Astrocyte (in vitro differentiated cells and primary cell): ENCODE measurements around the gene MESP1. TPM values are rescaled to one million over a fixed set of nuclear protein-coding genes. Genes with fewer than 3 reads are reported as not detected.

Experiments used
- DNase-seq: peaks from one replicate; pipeline ENCODE4 v3.0.0-alpha.2; 2010; ENCODE audit warnings: low read depth
- FAIRE-seq: peaks from 2 replicates; lab custom pipeline; 2011; peaks lifted over from hg19 to GRCh38; lab: Jason Lieb, UNC
- H2AFZ ChIP-seq: 2 replicates; pipeline ENCODE4 v1.6.0; 2012; ENCODE audit warnings: low read depth, low read length, inconsistent platforms
- H3K27ac ChIP-seq: 2 replicates; pipeline ENCODE4 v1.5.1; 2011; ENCODE audit warnings: low read depth, low read length, inconsistent platforms
- H3K27me3 ChIP-seq: 2 replicates; pipeline ENCODE4 v1.6.0; 2011; ENCODE audit warnings: low read length, inconsistent platforms; ENCODE audit not compliant: insufficient read depth
- H3K36me3 ChIP-seq: 2 replicates; pipeline ENCODE4 v1.5.1; 2011; ENCODE audit warnings: low read length, inconsistent platforms; ENCODE audit not compliant: insufficient read depth
- H3K4me1 ChIP-seq: 2 replicates; pipeline ENCODE4 v1.5.1; 2011; ENCODE audit warnings: low read length, inconsistent platforms; ENCODE audit not compliant: insufficient read depth
- H3K4me2 ChIP-seq: 2 replicates; pipeline ENCODE4 v1.6.0; 2012; ENCODE audit warnings: low read length, inconsistent platforms
- H3K4me3 ChIP-seq: 2 replicates; pipeline ENCODE4 v1.5.1; 2011; ENCODE audit warnings: low read depth, mild to moderate bottlenecking, low read length, inconsistent platforms; ENCODE audit not compliant: insufficient read depth
- H3K79me2 ChIP-seq: 2 replicates; pipeline ENCODE4 v1.6.0; 2012; ENCODE audit warnings: mild to moderate bottlenecking, low read length, inconsistent platforms; ENCODE audit not compliant: insufficient read depth
- H3K9ac ChIP-seq: 2 replicates; pipeline ENCODE4 v1.6.0; 2012; ENCODE audit warnings: mild to moderate bottlenecking, low read length, inconsistent platforms
- H3K9me3 ChIP-seq: 2 replicates; pipeline ENCODE4 v1.5.1; 2012; ENCODE audit warnings: low read depth, mild to moderate bottlenecking, low read length, inconsistent platforms; ENCODE audit not compliant: insufficient read depth
- H4K20me1 ChIP-seq: 2 replicates; pipeline ENCODE4 v1.6.0; 2012; ENCODE audit warnings: low read length, inconsistent platforms; ENCODE audit not compliant: insufficient read depth
- H3K27ac Mint-ChIP-seq: one replicate; pipeline ENCODE4 v1.8.0; 2021; ENCODE audit warnings: mild to moderate bottlenecking, mixed read lengths; ENCODE audit not compliant: unreplicated experiment
- H3K27me3 Mint-ChIP-seq: one replicate; pipeline ENCODE4 v1.8.0; 2021; ENCODE audit warnings: low read depth, mixed read lengths; ENCODE audit not compliant: unreplicated experiment
- H3K36me3 Mint-ChIP-seq: one replicate; pipeline ENCODE4 v1.8.0; 2021; ENCODE audit warnings: low read depth, mixed read lengths; ENCODE audit not compliant: unreplicated experiment
- H3K4me1 Mint-ChIP-seq: one replicate; pipeline ENCODE4 v1.8.0; 2021; ENCODE audit warnings: low read depth, mixed read lengths; ENCODE audit not compliant: unreplicated experiment
- H3K4me3 Mint-ChIP-seq: one replicate; pipeline ENCODE4 v1.8.0; 2021; ENCODE audit warnings: mild to moderate bottlenecking, moderate library complexity, mixed read lengths; ENCODE audit not compliant: unreplicated experiment
- H3K9me3 Mint-ChIP-seq: one replicate; pipeline ENCODE4 v1.8.0; 2021; ENCODE audit warnings: mild to moderate bottlenecking, mixed read lengths; ENCODE audit not compliant: unreplicated experiment
- CTCF ChIP-seq: IDR thresholded peaks from 2 replicates; pipeline ENCODE4 v1.5.1; 2011; ENCODE audit warnings: low read depth, mild to moderate bottlenecking, inconsistent platforms, low read length, moderate library complexity; ENCODE audit not compliant: insufficient read depth
- EZH2 ChIP-seq: IDR thresholded peaks from 2 replicates; pipeline ENCODE4 v1.6.1; 2012; ENCODE audit warnings: mild to moderate bottlenecking, low read length, inconsistent platforms; ENCODE audit not compliant: insufficient read depth
- total RNA-seq: library from RNA; stranded (reverse); gene quantifications from 2 replicates; pipeline ENCODE4 v1.2.1, GENCODE V29; 2021

Gene MESP1
- total RNA-seq, 1 donor from 2014 or later, result not detected

GRCh38 chr15:89714775-89715174 lies 36.3 kb downstream of the MESP1 start:
- Mint-ChIP-seq H3K27ac (no peak overlapping the region), H3K36me3 (no peaks in the 10 kb centered on the region), H3K4me1 (no peaks in the 10 kb centered on the region), H3K27me3 (peaks cover 2% of the 10 kb centered on the region), H3K9me3 (no peaks in the 10 kb centered on the region), H3K4me3 (no peak overlapping the region)
- Histone ChIP-seq H3K4me2 (no peak overlapping the region), H3K27ac (no peak overlapping the region), H3K79me2 (no peaks in the 10 kb centered on the region), H3K36me3 (no peaks in the 10 kb centered on the region), H3K27me3 (peaks cover 5% of the 10 kb centered on the region), H3K4me3 (no peak overlapping the region), H3K4me1 (no peaks in the 10 kb centered on the region), H3K9ac (no peak overlapping the region), H3K9me3 (no peaks in the 10 kb centered on the region), H2AFZ (no peak overlapping the region), H4K20me1 (no peaks in the 10 kb centered on the region)
- FAIRE-seq (no peak), DNase-seq (no peak)
- no peak for TF ChIP-seq CTCF
- no peak for TF ChIP-seq EZH2

GRCh38 chr15:89707577-89707976 lies 43.5 kb downstream of the MESP1 start:
- no peaks in the 10 kb centered on the region for H3K4me1 Mint-ChIP-seq
- no peak for TF ChIP-seq EZH2
- TF ChIP-seq CTCF, result no peak
- no peak overlapping the region for H3K4me3 Mint-ChIP-seq
- Histone ChIP-seq H3K36me3 (no peaks in the 10 kb centered on the region), H3K27me3 (peaks cover 15% of the 10 kb centered on the region), H3K9ac (no peak overlapping the region), H4K20me1 (no peaks in the 10 kb centered on the region), H3K9me3 (no peaks in the 10 kb centered on the region), H3K4me1 (no peaks in the 10 kb centered on the region), H3K79me2 (no peaks in the 10 kb centered on the region), H3K4me2 (no peak overlapping the region), H3K4me3 (no peak overlapping the region), H3K27ac (no peak overlapping the region), H2AFZ (no peak overlapping the region)
- FAIRE-seq, result no peak
- H3K36me3 Mint-ChIP-seq, result no peaks in the 10 kb centered on the region
- peaks cover 3% of the 10 kb centered on the region for H3K9me3 Mint-ChIP-seq
- H3K27ac Mint-ChIP-seq, result no peak overlapping the region
- H3K27me3 Mint-ChIP-seq, result peaks cover 13% of the 10 kb centered on the region
- no peak for DNase-seq

- Mint-ChIP-seq H3K4me1 (no peaks in the 10 kb centered on the region), H3K9me3 (peaks cover 3% of the 10 kb centered on the region), H3K27me3 (peaks cover 23% of the 10 kb centered on the region), H3K36me3 (no peaks in the 10 kb centered on the region), H3K4me3 (no peak overlapping the region), H3K27ac (no peak overlapping the region)
- no peaks in the 10 kb centered on the region for H3K36me3 ChIP-seq
- H3K9me3 ChIP-seq, result no peaks in the 10 kb centered on the region
- DNase-seq, result no peak
- no peaks in the 10 kb centered on the region for H3K79me2 ChIP-seq
- H3K4me2 ChIP-seq, result no peak overlapping the region
- no peak overlapping the region for H3K27ac ChIP-seq
- H3K9ac ChIP-seq, result no peak overlapping the region
- H2AFZ ChIP-seq, result no peak overlapping the region
- no peaks in the 10 kb centered on the region for H4K20me1 ChIP-seq
- no peak overlapping the region for H3K4me3 ChIP-seq
- TF ChIP-seq EZH2 (no peak), CTCF (no peak)
- H3K27me3 ChIP-seq, result peaks cover 14% of the 10 kb centered on the region
- no peaks in the 10 kb centered on the region for H3K4me1 ChIP-seq
- no peak for FAIRE-seq
These were observed 46.6 kb downstream of the MESP1 start for GRCh38 chr15:89704411-89704810.

Other genes with a start within 250 kb of the MESP1 start
- 2.8 and 2.9 TPM in 2 replicates for gene TICRR, start 175.8 kb downstream of the MESP1 start, total RNA-seq
- gene KIF7, start 95.8 kb downstream of the MESP1 start, total RNA-seq, result 5.1 and 5.3 TPM in 2 replicates
- 0.14 TPM in 1 of 2 replicates, not detected in the other for gene PLIN1, start 71.9 kb downstream of the MESP1 start, total RNA-seq
- gene PEX11A, start 60.5 kb downstream of the MESP1 start, total RNA-seq, result 2.1 and 2.5 TPM in 2 replicates
- gene WDR93, start 60.4 kb downstream of the MESP1 start, total RNA-seq, result not detected in 2 replicates
- not detected in 2 replicates for gene MESP2, start 25.1 kb upstream of the MESP1 start, total RNA-seq
- gene ANPEP, start 63.6 kb upstream of the MESP1 start, total RNA-seq, result 0.22 and 0.25 TPM in 2 replicates
- gene AP3S2, start 142.7 kb upstream of the MESP1 start, total RNA-seq, result 37.9 and 41.2 TPM in 2 replicates
- gene ARPIN, start 161.7 kb upstream of the MESP1 start, total RNA-seq, result 4.8 and 5.9 TPM in 2 replicates